Anterior cingulate cortex (tissue), 58 donors: ENCODE measurements around the gene GOSR1.
"Not testable (repeated sequence)": the region's sequence is repeated elsewhere in the genome, so short reads cannot be mapped to it uniquely, and the experiment has no call there.

Experiments
- DNase-seq, 58 donors: peaks; one replicate each; lab custom pipeline; 2025; lab: John Stamatoyannopoulos, UW

The GOSR1 gene

DNA sequence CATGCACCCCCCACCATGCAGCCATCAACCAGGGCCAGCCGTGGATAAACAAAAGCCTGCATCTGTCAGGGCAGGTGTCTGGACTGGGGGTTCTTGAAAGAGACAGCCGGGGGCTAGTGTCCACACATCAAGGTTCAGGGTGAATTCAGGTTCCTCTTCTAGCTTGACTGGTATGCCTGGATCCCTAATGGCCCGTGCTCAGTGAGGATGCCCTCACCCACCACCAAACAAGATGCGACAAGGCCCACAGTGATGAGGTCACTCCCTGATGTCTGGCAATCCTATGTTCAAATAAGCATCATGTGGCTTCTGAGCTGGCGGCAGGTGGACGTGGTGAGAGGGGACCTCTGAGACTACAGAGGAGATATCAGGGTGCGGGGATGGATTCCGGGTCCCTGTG, 64.6 kb downstream of the GOSR1 start:
- no peak for DNase-seq

DNA sequence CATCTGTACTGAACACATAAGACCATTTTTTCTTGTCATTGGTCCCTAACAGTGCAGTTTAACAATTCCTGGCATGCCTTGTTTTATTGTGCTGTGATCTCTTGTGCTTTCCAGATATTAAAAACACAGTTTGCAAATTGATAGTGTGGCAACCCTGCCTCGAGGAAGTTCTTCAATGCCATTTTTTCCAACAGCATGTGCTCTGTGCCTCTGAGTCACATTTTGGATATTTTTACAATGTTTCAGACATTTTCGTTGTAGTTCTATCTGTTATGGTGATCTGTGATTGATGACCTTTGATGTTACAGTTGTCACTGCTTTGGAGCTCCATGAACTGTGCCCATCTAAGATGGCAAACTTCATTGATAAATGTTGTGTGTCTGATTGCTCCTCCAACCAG, 66.2 kb downstream of the GOSR1 start:
- DNase-seq = no peak

DNA sequence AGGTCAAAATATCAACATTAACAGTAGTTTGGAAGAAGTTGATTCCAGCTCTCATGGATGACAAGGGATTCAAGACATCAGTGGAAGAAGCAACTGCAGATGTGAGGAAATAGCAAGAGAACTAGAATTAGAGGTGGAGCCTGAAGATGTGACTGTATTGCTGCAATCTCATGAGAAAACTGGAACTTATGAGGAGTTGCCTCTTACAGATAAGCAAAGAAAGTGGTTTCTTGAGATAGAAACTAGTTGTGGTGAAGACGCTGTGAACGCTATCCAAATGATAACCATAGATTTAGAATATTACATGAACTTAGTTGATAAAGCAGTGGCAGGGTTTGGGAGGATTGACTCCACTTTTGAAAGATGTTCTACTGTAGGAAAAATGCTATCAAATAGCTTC, 67.8 kb downstream of the GOSR1 start:
- DNase-seq = no peak

DNA sequence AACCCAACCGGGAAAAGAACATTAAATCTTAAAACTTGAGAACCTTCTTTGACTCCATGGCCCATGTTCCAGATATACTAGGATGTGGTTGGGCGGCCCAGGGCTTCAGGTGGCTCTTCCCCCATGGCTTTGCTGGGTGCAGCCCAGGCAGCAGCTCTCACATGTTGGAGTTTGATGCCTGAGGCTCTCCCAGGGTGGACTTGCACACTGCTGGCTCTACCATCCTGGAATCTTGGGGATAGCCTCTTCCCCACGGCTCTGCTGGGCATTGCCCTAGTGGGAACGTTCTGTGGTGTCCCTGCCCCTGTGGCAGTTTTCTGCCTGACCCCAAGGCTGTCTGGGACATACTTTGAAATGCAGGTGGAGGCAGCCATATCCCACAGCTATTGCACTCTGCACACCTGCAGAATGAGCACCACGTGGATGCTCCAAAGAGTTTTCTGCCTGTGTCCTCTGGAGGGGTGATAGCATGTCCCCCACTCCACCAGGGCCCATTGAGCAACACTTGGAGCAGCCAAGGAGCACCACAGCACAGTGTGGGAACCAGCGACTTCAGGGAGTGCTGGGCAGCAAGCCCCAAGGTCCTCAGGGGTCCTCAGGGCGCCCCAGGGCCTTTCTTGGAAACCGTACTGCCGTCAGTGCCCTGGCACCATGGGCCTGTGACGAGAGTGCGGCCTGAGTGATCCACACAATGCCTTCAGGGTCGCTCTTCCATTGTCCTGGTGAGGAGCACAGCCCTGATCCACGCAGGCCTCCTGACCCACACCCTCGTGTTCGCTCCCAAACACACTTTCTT, 70.8 kb downstream of the GOSR1 start:
- no peak for DNase-seq

- not testable (repeated sequence) for DNase-seq
Measured at GRCh38 chr17:30549181-30549580, 72.0 kb downstream of the GOSR1 start.

DNA sequence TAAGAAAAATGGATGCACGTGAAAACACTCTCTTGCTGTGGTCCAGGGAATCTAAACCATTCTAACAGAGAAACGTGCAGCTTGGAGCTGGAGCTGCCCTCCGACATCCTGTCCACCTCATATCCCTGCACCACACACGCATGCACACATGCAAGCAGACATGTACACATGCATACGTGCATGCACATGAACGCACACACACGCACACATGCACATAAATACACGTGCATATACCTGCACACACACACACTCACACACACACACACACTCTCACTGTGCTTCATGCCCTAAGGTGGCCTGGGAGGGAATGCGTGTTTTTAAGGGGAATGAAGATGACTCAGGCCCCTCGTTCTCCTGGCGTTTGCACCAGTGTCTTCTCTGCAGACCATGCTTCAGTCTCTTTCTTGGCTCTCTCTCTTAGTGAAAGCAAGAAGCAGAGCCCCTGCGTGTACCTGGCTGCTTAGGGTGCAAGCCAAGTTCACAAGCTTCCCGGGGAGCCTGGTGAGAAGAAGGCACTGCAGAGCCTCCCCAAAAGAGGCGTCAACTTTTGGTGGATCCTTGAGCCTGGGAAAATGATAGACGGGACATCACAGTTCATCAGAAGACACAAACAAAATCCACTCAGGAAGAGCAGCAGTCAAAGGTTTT, 72.8 kb downstream of the GOSR1 start:
- no peak for DNase-seq

GRCh38 chr17:30550512-30551273, 73.5 kb downstream of the GOSR1 start:
- DNase-seq = no peak

DNA sequence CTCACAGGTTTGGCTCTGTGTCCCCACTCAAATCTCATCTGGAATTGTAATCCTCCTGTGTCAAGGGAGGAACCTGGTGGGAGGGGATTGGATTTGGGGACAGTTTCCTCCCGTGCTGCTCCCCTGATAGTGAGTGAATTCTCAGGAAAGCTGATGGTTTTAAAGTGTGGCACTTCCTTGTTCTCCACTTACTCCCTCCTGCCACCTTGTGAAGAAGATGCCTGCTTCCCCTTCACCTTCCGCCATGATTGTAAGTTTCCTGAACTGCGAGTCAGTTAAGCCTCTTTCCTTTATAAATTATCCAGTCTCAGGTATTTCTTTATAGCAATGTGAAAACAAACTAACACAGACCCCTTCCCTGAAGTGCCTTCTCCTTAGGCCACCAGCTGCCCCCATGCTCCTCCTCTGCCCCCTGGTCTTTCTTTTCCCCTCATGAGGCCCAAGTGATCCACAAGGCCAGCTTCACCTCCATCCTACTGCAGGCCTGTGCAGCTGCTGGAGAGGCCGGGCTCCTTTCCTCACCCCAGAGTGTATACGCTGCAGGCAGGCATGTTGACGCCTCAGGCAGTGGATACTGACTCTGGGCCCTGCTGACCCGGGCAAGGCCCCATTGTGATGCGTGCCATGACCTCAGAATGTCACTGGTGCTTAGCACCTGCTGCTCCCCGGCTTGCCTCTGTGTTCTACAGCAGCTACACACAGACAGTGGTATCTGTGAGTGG, 74.2 kb downstream of the GOSR1 start:
- DNase-seq = not testable (repeated sequence)

- DNase-seq = no peak
Measured at GRCh38 chr17:30551996-30552339, 74.8 kb downstream of the GOSR1 start.

DNA sequence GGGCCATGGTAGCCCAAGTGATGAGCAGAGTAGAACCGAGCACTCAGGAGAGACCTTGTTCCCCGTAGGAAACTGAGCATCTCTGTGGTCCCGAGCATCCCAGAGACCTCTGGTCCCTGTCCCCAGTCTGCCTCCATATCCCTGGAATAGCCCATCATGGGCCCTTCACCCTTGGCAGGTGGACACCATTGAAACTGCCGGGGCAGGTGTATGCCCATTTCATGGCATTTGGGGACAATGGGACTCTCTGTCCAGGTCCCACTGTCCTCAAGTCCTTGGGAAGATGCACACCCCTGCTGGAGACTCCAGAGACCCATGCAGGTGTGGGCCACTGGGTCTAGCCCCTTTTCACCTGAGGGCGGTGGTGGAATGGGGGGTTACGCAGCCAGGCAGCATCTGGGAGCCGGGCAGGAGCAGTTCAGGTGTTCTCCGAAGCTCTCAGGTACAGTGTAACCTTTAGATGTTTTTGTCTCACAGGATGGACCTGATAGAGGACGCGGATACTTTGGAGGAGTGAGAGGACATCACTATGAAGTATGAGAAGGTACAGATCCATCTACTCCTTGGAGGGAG, 75.9 kb downstream of the GOSR1 start:
- no peak for DNase-seq

DNA sequence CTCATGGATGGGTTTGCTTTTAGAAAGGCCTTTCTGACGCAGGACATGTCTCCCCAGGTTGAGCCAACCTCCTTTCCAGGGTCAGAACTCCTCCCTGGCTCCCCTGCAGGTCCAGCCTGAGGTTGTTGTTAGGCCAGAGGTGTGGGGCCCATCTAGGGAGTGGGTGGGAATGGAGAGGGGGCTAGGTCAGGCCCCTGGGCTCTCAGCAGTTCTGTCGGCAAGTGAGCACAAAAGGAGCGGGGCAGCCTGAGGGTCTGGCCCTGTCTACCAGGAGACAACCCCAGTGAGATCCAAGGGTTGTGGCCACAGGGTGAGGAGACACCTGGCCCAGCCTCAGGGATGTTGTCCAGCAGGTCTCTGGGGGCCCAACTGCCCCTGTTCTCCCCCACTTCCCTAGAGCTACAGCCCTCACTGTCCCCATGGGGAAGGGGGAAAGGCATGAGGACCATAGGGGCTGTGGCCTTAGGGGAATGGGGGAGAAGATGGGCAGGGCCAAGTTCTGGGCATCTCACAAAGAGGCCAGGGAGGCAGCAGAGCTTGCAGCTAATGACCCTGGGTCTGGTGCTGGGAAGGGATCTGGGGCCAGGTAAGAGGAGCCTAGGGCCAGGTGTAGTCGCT, 76.7 kb downstream of the GOSR1 start:
- not testable (repeated sequence) for DNase-seq

DNA sequence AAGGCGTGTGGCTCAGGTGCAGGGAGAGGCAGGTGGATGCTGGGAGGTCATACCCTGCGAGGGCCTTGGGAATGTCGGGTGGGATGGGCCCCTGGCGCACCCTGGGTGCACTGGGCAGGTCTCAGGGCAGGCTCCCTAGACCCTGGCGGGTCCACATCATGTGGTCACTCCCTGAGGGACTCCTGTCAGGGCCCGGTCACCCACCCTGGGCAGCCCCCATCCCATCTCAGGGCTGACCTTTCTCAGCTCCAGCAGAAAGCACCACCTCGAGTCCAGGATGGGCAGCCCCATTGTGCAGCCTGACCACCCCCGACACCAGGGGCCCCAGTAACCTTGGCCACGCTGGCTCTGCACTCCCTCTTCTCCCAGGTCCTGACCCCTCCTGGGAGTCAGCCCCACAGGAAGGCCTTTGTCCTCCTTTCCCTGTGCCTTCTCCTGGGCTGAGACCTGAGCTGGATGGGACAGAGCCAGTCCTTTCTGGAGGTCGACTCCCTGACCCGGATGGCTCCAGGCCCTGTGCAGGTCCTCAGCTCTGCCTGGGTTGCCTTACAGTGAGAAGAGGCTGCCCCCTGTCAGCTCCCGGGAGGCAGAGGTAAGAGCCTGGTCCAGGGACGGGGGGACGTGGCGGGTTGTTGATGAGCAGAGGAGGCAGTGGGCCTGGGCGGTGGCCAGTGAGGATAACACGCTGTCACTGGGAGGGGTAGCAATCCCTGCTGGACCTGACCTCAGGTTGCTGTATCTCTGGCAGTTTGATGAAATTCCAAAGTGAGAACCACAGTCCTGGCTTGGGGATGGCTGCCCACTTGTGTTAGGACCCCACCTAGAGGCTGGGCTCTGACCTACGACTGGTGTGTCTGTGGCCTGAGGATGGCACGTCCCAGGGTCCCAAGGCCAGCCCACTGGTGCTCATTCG, 77.9 kb downstream of the GOSR1 start:
- no peak for DNase-seq

DNA sequence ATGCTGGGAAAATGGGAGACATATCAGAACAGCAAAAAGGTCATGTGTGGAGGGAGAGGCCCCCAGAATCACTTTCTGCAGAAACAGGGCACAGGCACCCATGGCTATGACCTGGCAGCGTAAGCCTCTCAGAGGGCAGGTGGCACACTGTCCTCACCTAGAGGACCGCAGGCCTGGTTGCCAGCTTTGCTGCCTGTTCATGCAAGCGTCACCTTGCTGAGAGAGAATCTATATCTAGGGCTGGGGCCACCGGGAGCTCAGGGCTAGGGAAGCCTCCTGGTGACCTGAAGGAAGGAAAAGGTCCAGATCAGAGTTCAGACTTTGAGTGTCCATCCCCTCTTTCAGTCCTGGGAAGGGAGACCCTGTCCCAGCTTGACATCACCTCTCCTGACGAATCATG, 78.7 kb downstream of the GOSR1 start:
- DNase-seq = no peak

- no peak for DNase-seq
Measured at GRCh38 chr17:30556374-30557332, 79.4 kb downstream of the GOSR1 start.

- DNase-seq = no peak
Measured at GRCh38 chr17:30557916-30558685, 80.9 kb downstream of the GOSR1 start.

DNA sequence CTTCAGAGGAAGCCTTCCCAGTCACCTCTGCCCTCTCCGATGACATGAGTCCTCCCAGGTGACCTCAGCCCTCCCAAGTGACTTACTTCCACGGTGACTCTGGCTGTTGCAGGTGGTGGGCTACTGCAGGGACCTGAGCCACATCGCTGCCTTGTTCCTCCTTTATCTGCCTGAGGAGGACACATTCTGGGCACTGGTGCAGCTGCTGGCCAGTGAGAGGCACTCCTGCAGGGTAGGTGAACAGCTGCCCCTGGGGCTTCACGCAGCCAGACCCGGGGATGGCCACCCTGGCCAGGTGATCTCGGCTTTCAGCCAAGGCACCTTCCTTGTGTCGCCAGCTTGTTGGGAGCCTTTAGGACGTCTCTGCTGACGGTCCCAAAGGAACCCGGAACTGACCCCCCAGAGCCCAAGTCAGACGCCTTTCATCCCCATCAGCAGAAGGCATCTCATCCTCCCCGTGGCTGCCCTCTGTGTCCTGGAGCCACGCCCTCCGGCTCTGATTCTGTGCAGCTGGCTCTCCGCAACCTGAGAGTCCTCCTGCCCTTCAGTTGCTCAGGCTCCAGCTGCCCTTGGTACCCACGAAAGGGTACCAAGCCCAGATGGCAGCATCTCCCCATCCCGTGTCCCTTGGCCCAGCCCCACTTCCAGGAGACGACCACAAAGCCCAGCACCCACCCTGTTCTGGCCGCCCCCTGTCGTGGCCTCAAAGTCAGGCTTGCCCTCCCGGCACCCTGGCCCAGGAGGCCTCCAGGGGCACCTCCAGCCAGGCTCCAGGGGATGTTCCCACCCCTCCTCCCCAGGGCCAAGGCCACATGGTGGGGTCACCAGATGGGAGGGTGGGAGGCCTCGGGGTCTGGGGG, 81.7 kb downstream of the GOSR1 start:
- DNase-seq = no peak
